Thoracic aorta (tissue), 2 donors: ENCODE measurements around the gene SH3TC2. TPM values are rescaled to one million over a fixed set of nuclear protein-coding genes. Genes with fewer than 3 reads are reported as not detected.
A peak's percentile ranks its signal among the peaks of the same experiment; 100 is the strongest.

Experiments used
- ATAC-seq: fragments of 150-250 bp; one replicate; pipeline ENCODE4 v1.8.0; 2017; ENCODE audit warnings: low read depth; ENCODE audit not compliant: insufficient number of reproducible peaks, low FRiP score
- DNase-seq: peaks from one replicate; pipeline ENCODE4 v3.0.0-alpha.2; 2020; ENCODE audit warnings: low spot score
- H3K27ac ChIP-seq, 2 donors: fragments of 200-600 bp; sonication (generic); 1 replicate in 1 of 2; 2 replicates in 1 of 2; pipeline ENCODE4 v1.5.1; 2016; ENCODE audit warnings: mild to moderate bottlenecking in 2 of 2, moderate library complexity in 2 of 2
- H3K27me3 ChIP-seq: fragments of 200-600 bp; sonication (generic); replicated peaks from 2 replicates; pipeline ENCODE4 v1.6.0; 2016; ENCODE audit warnings: mild to moderate bottlenecking; ENCODE audit not compliant: insufficient read depth
- H3K36me3 ChIP-seq: fragments of 200-600 bp; sonication (generic); one replicate; pipeline ENCODE4 v1.5.1; 2016
- H3K4me1 ChIP-seq, 2 donors: fragments of 200-600 bp; sonication (generic); 1 replicate in 1 of 2; 2 replicates in 1 of 2; pipeline versions ENCODE4 v1.5.1 to v1.6.0; 2016; ENCODE audit warnings: low read depth in 2 of 2, mild to moderate bottlenecking in 1 of 2; ENCODE audit not compliant: control insufficient read depth in 1 of 2
- H3K4me3 ChIP-seq: fragments of 200-600 bp; sonication (generic); 2 replicates; pipeline ENCODE4 v1.5.1; 2016; ENCODE audit warnings: mild to moderate bottlenecking
- H3K9me3 ChIP-seq: fragments of 200-600 bp; sonication (generic); 2 replicates; pipeline ENCODE4 v1.5.1; 2016
- CTCF ChIP-seq: fragments of 200-600 bp; sonication (generic); IDR thresholded peaks from one replicate; pipeline ENCODE4 v1.5.1; 2019; ENCODE audit warnings: antibody characterized with exemption
- total RNA-seq, 2 donors: library from RNA; depleted of rRNA; stranded (reverse); fragments of >200 nt; gene quantifications; one replicate each; pipeline versions ENCODE4 v1.1.0 to v1.2.3, GENCODE V29; 2016

Gene SH3TC2
- total RNA-seq, 2 donors from 2014 or later: 1.1 to 1.9 TPM

- peaks cover 4 to 7% of the 10 kb centered on the region in 2 donors for H3K4me1 ChIP-seq
- H3K27ac ChIP-seq: no peak overlapping the region
- no peak overlapping the region for H3K4me3 ChIP-seq
- no peak for TF ChIP-seq CTCF
- ATAC-seq (no peak), DNase-seq (no peak)
- H3K36me3 ChIP-seq: no peaks in the 10 kb centered on the region
- H3K9me3 ChIP-seq: no peaks in the 10 kb centered on the region
- no peaks in the 10 kb centered on the region for H3K27me3 ChIP-seq
These were observed 82.1 kb downstream of the SH3TC2 start for GRCh38 chr5:148980731-148981130.

- Histone ChIP-seq H3K27ac (peak overlapping the region in 1 of 2 donors; percentile 22), H3K9me3 (no peaks in the 10 kb centered on the region), H3K27me3 (no peaks in the 10 kb centered on the region), H3K36me3 (no peaks in the 10 kb centered on the region), H3K4me3 (no peak overlapping the region), H3K4me1 (peaks cover 4 to 7% of the 10 kb centered on the region in 2 donors)
- DNase-seq (no peak), ATAC-seq (no peak)
- TF ChIP-seq CTCF: no peak
These were observed 83.7 kb downstream of the SH3TC2 start for GRCh38 chr5:148979083-148979723.

GRCh38 chr5:148978370-148979082 is 84.3 kb downstream of the SH3TC2 start:
- ATAC-seq (no peak), DNase-seq (no peak)
- no peaks in the 10 kb centered on the region for H3K27me3 ChIP-seq
- H3K36me3 ChIP-seq: no peaks in the 10 kb centered on the region
- H3K4me3 ChIP-seq: no peak overlapping the region
- H3K27ac ChIP-seq: peak overlapping the region in 1 of 2 donors; percentile 22
- no peaks in the 10 kb centered on the region for H3K9me3 ChIP-seq
- H3K4me1 ChIP-seq: peaks cover 4 to 11% of the 10 kb centered on the region in 2 donors
- no peak for TF ChIP-seq CTCF

GRCh38 chr5:148976569-148977381 is 86.1 kb downstream of the SH3TC2 start:
- DNase-seq (no peak), ATAC-seq (no peak)
- Histone ChIP-seq H3K27ac (no peak overlapping the region), H3K27me3 (no peaks in the 10 kb centered on the region), H3K4me3 (no peak overlapping the region), H3K4me1 (peaks cover 11 to 28% of the 10 kb centered on the region in 2 donors), H3K36me3 (no peaks in the 10 kb centered on the region), H3K9me3 (no peaks in the 10 kb centered on the region)
- TF ChIP-seq CTCF: no peak
